Caco-2 (cell line): Measurements from ENCODE around the gene OR56B1. TPM values are rescaled to one million over a fixed set of nuclear protein-coding genes. Genes with fewer than 3 reads are reported as not detected.

ENCODE experiments used
- BruUV-seq: library from RNA; stranded (reverse); fragments of 400-500 nt; replicated peaks from 2 replicates; lab custom pipeline; 2021; lab: Mats Ljungman, UMichigan
- CTCF ChIA-PET: fragments of 300-600 bp; sonication (Branson Sonifier 250); formaldehyde crosslinking; loops from one replicate; lab custom pipeline; 2022; ENCODE audit warnings: antibody characterized with exemption; lab: Charles Lee
- POLR2A ChIA-PET: fragments of 300-600 bp; sonication (Branson Sonifier 250); formaldehyde crosslinking; loops from one replicate; lab custom pipeline; 2022; ENCODE audit warnings: antibody characterized with exemption; lab: Charles Lee
- DNase-seq, 2 experiments: peaks; one replicate each; pipeline versions ENCODE4 v3.0.0 to v3.0.0-alpha.2; 2020 to 2022
- H3K27me3 ChIP-seq: replicated peaks from 2 replicates; pipeline ENCODE4 v1.6.0; 2011; ENCODE audit warnings: low read length; ENCODE audit not compliant: control insufficient read depth, insufficient read depth
- H3K36me3 ChIP-seq: 2 replicates; pipeline ENCODE4 v1.5.1; 2011; ENCODE audit warnings: low read length; ENCODE audit not compliant: control insufficient read depth, insufficient read depth
- H3K4me1 ChIP-seq: fragments of 250-450 bp; sonication (Bioruptor Pico); 2 replicates; pipeline ENCODE4 v1.5.1; 2020; ENCODE audit warnings: mild to moderate bottlenecking
- H3K4me3 ChIP-seq: 2 replicates; pipeline ENCODE4 v1.5.1; 2011; ENCODE audit warnings: low read depth, mild to moderate bottlenecking, control low read depth, low read length
- H3K9me3 ChIP-seq: fragments of 250-450 bp; sonication (Bioruptor Pico); 2 replicates; pipeline ENCODE4 v1.5.1; 2020; ENCODE audit warnings: mild to moderate bottlenecking, moderate library complexity
- H3K27ac Mint-ChIP-seq: one replicate; pipeline ENCODE4 v1.8.0; 2022; ENCODE audit warnings: mixed read lengths; ENCODE audit not compliant: unreplicated experiment
- H3K27me3 Mint-ChIP-seq: one replicate; pipeline ENCODE4 v1.8.0; 2022; ENCODE audit warnings: mixed read lengths; ENCODE audit not compliant: insufficient read depth, unreplicated experiment
- H3K36me3 Mint-ChIP-seq: one replicate; pipeline ENCODE4 v1.8.0; 2022; ENCODE audit warnings: mild to moderate bottlenecking, mixed read lengths; ENCODE audit not compliant: insufficient read depth, unreplicated experiment
- H3K4me1 Mint-ChIP-seq: one replicate; pipeline ENCODE4 v1.8.0; 2022; ENCODE audit warnings: low read depth, mixed read lengths; ENCODE audit not compliant: unreplicated experiment
- H3K4me3 Mint-ChIP-seq: one replicate; pipeline ENCODE4 v1.8.0; 2022; ENCODE audit warnings: mild to moderate bottlenecking, moderate library complexity, mixed read lengths; ENCODE audit not compliant: unreplicated experiment
- H3K9me3 Mint-ChIP-seq: one replicate; pipeline ENCODE4 v1.8.0; 2022; ENCODE audit warnings: mixed read lengths; ENCODE audit not compliant: unreplicated experiment
- intact Hi-C: fragments of 100-400 bp; cut with micrococcal nuclease; formaldehyde crosslinking; loops from one replicate; pipeline ENCODE4 v1.10.0; 2022; ENCODE audit not compliant: unreplicated experiment
- total RNA-seq: library from RNA; stranded (reverse); gene quantifications from 2 replicates; pipeline ENCODE4 v1.2.3, GENCODE V29; 2022
- TF ChIP-seq, protein P1 (sequence below), 2 experiments: fragments of 200-600 bp in 1 of 2; IDR thresholded peaks; 1 replicate in 1 of 2; 2 replicates in 1 of 2; pipeline versions ENCODE4 v1.5.1 to v1.8.0; 2011 to 2022; ENCODE audit warnings: antibody characterized with exemption in 1 of 2, control low read depth in 1 of 2, inconsistent platforms in 1 of 2, low read depth in 1 of 2, low read length in 1 of 2, mild to moderate bottlenecking in 1 of 2, moderate library complexity in 1 of 2; ENCODE audit not compliant: insufficient read depth in 1 of 2, severe bottlenecking in 1 of 2, unreplicated experiment in 1 of 2

Gene OR56B1
- total RNA-seq, 1 experiment from 2014 or later: not detected

DNA sequence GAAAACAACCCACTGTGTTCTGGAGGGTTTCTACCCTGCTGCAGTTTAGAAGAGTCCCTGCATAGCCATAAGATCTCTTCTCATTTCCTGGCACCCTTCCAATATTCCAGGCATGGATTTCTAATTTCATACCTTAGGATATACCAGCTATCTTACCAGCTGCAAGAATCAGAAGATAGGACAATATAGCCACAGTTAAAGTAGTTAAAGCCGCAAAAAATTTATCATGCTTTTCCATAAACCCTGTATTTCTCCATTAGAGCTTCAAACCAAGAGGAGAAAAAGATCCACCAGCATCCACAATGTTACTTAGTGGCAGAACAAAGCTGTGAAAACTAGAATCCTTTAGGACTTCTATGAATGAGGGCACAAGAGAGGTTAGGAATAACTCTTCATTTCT, 8.6 kb upstream of the OR56B1 start:
- Mint-ChIP-seq H3K9me3 (no peaks in the 10 kb centered on the region), H3K27me3 (peaks cover 10% of the 10 kb centered on the region), H3K36me3 (no peaks in the 10 kb centered on the region), H3K4me3 (no peak overlapping the region), H3K27ac (no peak overlapping the region), H3K4me1 (no peaks in the 10 kb centered on the region)
- Histone ChIP-seq H3K9me3 (no peaks in the 10 kb centered on the region), H3K4me1 (no peaks in the 10 kb centered on the region), H3K27me3 (no peaks in the 10 kb centered on the region), H3K36me3 (no peaks in the 10 kb centered on the region), H3K4me3 (no peak overlapping the region)
- DNase-seq: no peak
- no TSS peak for BruUV-seq
- intact Hi-C loops: no loop called here
- POLR2A ChIA-PET: no interaction called here
- TF ChIP-seq, protein P1, sequence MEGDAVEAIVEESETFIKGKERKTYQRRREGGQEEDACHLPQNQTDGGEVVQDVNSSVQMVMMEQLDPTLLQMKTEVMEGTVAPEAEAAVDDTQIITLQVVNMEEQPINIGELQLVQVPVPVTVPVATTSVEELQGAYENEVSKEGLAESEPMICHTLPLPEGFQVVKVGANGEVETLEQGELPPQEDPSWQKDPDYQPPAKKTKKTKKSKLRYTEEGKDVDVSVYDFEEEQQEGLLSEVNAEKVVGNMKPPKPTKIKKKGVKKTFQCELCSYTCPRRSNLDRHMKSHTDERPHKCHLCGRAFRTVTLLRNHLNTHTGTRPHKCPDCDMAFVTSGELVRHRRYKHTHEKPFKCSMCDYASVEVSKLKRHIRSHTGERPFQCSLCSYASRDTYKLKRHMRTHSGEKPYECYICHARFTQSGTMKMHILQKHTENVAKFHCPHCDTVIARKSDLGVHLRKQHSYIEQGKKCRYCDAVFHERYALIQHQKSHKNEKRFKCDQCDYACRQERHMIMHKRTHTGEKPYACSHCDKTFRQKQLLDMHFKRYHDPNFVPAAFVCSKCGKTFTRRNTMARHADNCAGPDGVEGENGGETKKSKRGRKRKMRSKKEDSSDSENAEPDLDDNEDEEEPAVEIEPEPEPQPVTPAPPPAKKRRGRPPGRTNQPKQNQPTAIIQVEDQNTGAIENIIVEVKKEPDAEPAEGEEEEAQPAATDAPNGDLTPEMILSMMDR (IDR thresholded peaks at IDR 0.05; ENCODE audit: insufficient read depth in 1 of 2, low read depth in 1 of 2, low read length in 1 of 2, severe bottlenecking in 1 of 2, unreplicated experiment in 1 of 2): no peak
- CTCF ChIA-PET: no interaction called here

DNA sequence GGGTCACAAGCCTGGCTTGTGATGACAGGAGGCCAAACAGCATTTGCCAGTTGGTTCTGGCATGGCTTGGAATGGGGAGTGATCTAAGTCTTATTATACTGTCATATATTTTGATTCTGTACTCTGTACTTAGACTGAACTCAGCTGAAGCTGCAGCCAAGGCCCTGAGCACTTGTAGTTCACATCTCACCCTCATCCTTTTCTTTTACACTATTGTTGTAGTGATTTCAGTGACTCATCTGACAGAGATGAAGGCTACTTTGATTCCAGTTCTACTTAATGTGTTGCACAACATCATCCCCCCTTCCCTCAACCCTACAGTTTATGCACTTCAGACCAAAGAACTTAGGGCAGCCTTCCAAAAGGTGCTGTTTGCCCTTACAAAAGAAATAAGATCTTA, 843 bp downstream of the OR56B1 start:
- intact Hi-C loops: no loop called here

DNA sequence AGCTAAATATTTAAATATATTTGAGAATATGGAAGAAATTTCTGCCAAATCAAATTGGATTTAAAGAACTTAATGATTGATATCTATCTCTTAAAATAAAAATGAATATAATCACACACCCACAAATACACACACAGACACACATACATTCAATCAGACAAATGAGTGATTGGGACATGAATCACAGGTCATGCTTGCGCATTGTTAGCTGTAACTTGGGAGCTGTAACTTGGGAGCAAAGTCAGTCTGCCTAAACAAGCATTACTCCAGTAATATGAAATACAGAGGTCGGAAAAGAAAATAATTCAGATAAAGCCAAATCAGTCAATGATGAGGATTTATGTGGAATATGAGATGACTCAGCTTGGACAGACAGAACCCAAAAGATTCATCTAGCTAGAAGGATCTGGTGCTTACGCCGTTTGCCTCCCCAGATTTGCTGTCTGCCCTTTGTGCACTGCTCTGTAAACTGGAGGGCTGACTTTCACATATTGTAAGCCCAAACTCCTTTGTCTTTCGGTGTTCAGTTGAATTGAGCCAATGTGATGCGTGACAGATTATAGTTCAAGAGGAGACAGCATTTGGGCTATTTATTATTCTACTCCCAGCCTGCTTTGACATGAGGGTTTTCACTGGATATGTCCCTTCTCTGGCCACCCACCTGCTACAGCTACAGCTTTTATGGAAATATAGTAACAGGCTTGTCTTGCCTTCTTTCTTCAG, 1.6 kb downstream of the OR56B1 start:
- H3K4me1 Mint-ChIP-seq: no peaks in the 10 kb centered on the region
- no peak overlapping the region for H3K27ac Mint-ChIP-seq
- no peaks in the 10 kb centered on the region for H3K9me3 Mint-ChIP-seq
- Histone ChIP-seq H3K9me3 (peaks cover 5% of the 10 kb centered on the region; the same call in 1 of the 2 replicates), H3K4me3 (no peak overlapping the region), H3K4me1 (no peaks in the 10 kb centered on the region), H3K27me3 (no peaks in the 10 kb centered on the region), H3K36me3 (no peaks in the 10 kb centered on the region)
- peaks cover 9% of the 10 kb centered on the region for H3K27me3 Mint-ChIP-seq
- no peak for DNase-seq
- H3K4me3 Mint-ChIP-seq: no peak overlapping the region
- H3K36me3 Mint-ChIP-seq: no peaks in the 10 kb centered on the region
- intact Hi-C loops: no loop called here
- POLR2A ChIA-PET: no interaction called here
- CTCF ChIA-PET: no interaction called here
- BruUV-seq: no TSS peak
- TF ChIP-seq, protein P1 (IDR thresholded peaks at IDR 0.05; ENCODE audit: insufficient read depth in 1 of 2, low read depth in 1 of 2, low read length in 1 of 2, severe bottlenecking in 1 of 2, unreplicated experiment in 1 of 2): no peak

More for the DNA sequence above, 843 bp downstream of the OR56B1 start:
- Mint-ChIP-seq H3K4me1 (no peaks in the 10 kb centered on the region), H3K36me3 (no peaks in the 10 kb centered on the region), H3K9me3 (no peaks in the 10 kb centered on the region), H3K27me3 (peaks cover 6% of the 10 kb centered on the region), H3K27ac (no peak overlapping the region), H3K4me3 (no peak overlapping the region)
- Histone ChIP-seq H3K27me3 (no peaks in the 10 kb centered on the region), H3K4me3 (no peak overlapping the region), H3K9me3 (peaks cover 4% of the 10 kb centered on the region; the same call in 1 of the 2 replicates), H3K4me1 (no peaks in the 10 kb centered on the region), H3K36me3 (no peaks in the 10 kb centered on the region)
- DNase-seq: no peak
- CTCF ChIA-PET: no interaction called here
- no TSS peak for BruUV-seq
- TF ChIP-seq, protein P1 (IDR thresholded peaks at IDR 0.05; ENCODE audit: insufficient read depth in 1 of 2, low read depth in 1 of 2, low read length in 1 of 2, severe bottlenecking in 1 of 2, unreplicated experiment in 1 of 2): no peak
- POLR2A ChIA-PET: no interaction called here
